T-helper 22 cell (primary cell): ENCODE data around the gene PRKCI.
"Not testable (repeated sequence)": the region's sequence is repeated elsewhere in the genome, so short reads cannot be mapped to it uniquely, and the experiment has no call there.

Source experiments
- DNase-seq: peaks from one replicate; pipeline ENCODE4 v3.0.0-alpha.2; 2020; ENCODE audit warnings: low read depth

The PRKCI gene

GRCh38 chr3:170221924-170222646 is at the start of gene PRKCI:
TSS of gene PRKCI (plus strand) at chr3:170222424. CDS start at chr3:170222670, 246 bp downstream.
- peak; percentile 79 for DNase-seq

GRCh38 chr3:170178651-170179050 is 43.6 kb upstream of the PRKCI start:
- peak; percentile 35 for DNase-seq

- DNase-seq = no peak
These were observed 42.8 kb upstream of the PRKCI start for GRCh38 chr3:170179432-170179831.

- no peak for DNase-seq
These were observed 41.9 kb upstream of the PRKCI start for GRCh38 chr3:170180079-170180907.

GRCh38 chr3:170180908-170181885 is 41.0 kb upstream of the PRKCI start, which contains the start of gene PHC3:
TSS of gene PHC3 (minus strand) at chr3:170181733. CDS start at chr3:170181715, 18 bp downstream.
- DNase-seq = peak; percentile 86

- no peak for DNase-seq
These were observed 32.6 kb upstream of the PRKCI start for GRCh38 chr3:170189398-170190256.

GRCh38 chr3:170195759-170196158 is 26.5 kb upstream of the PRKCI start:
- not testable (repeated sequence) for DNase-seq

GRCh38 chr3:170196833-170197232 is 25.4 kb upstream of the PRKCI start:
- DNase-seq = no peak

GRCh38 chr3:170200987-170201386 is 21.2 kb upstream of the PRKCI start:
- no peak for DNase-seq

GRCh38 chr3:170201527-170201926 is 20.7 kb upstream of the PRKCI start:
- DNase-seq = no peak

- DNase-seq = no peak
These were observed 18.8 kb upstream of the PRKCI start for GRCh38 chr3:170203457-170203856.

- DNase-seq = no peak
These were observed 18.2 kb upstream of the PRKCI start for GRCh38 chr3:170204023-170204472.

GRCh38 chr3:170204509-170204908 is 17.7 kb upstream of the PRKCI start:
- DNase-seq = no peak

GRCh38 chr3:170205302-170205701 is 16.9 kb upstream of the PRKCI start:
- no peak for DNase-seq

- not testable (repeated sequence) for DNase-seq
These were observed 16.0 kb upstream of the PRKCI start for GRCh38 chr3:170206164-170206762.

- no peak for DNase-seq
These were observed 14.5 kb upstream of the PRKCI start for GRCh38 chr3:170207717-170208116.

- no peak for DNase-seq
These were observed 10.6 kb upstream of the PRKCI start for GRCh38 chr3:170211668-170212067.

GRCh38 chr3:170219850-170220249 is 2.4 kb upstream of the PRKCI start:
- DNase-seq = no peak

GRCh38 chr3:170220871-170221270 is 1.4 kb upstream of the PRKCI start:
- DNase-seq = no peak
